CD4-positive, alpha-beta memory T cell (primary cell): Measurements from ENCODE around the gene AKAP14. TPM values are rescaled to one million over a fixed set of nuclear protein-coding genes. Genes with fewer than 3 reads are reported as not detected.
"Not testable (repeated sequence)": the region's sequence is repeated elsewhere in the genome, so short reads cannot be mapped to it uniquely, and the experiment has no call there.

ENCODE experiments used
- CTCF ChIA-PET: fragments of 350-600 bp; sonication (Branson Sonifier 250); formaldehyde crosslinking; loops from one replicate; lab custom pipeline; 2021; ENCODE audit warnings: inconsistent platforms; ENCODE audit not compliant: partially characterized antibody; lab: Charles Lee
- POLR2A ChIA-PET: fragments of 350-600 bp; sonication (Branson Sonifier 250); formaldehyde crosslinking; loops from one replicate; lab custom pipeline; 2021; ENCODE audit not compliant: partially characterized antibody; lab: Charles Lee
- DNase-seq, 5 donors: peaks; one replicate each; pipeline versions ENCODE4 v3.0.0 to v3.0.0-alpha.2; 2020 to 2022; ENCODE audit warnings: mixed read lengths in 1 of 5
- H3K27ac ChIP-seq: one replicate; pipeline ENCODE4 v1.7.0; 2013; ENCODE audit warnings: low read depth, low read length
- H3K27me3 ChIP-seq: 2 replicates; pipeline ENCODE4 v1.7.0; 2013; ENCODE audit warnings: mild to moderate bottlenecking, low read length, moderate library complexity; ENCODE audit not compliant: insufficient read depth
- H3K36me3 ChIP-seq: 2 replicates; pipeline ENCODE4 v1.7.0; 2013; ENCODE audit warnings: mild to moderate bottlenecking, low read length, moderate library complexity; ENCODE audit not compliant: insufficient read depth
- H3K4me1 ChIP-seq: 2 replicates; pipeline ENCODE4 v1.7.0; 2013; ENCODE audit warnings: mild to moderate bottlenecking, low read length, moderate library complexity; ENCODE audit not compliant: insufficient read depth
- H3K4me3 ChIP-seq, 2 donors: one replicate each; pipeline ENCODE4 v1.7.0; 2013; ENCODE audit warnings: low read length in 2 of 2, mild to moderate bottlenecking in 1 of 2
- H3K9me3 ChIP-seq, 2 donors: one replicate each; pipeline ENCODE4 v1.7.0; 2013; ENCODE audit warnings: low read length in 2 of 2, control low read depth in 1 of 2; ENCODE audit not compliant: control insufficient read depth in 1 of 2
- H3K27ac Mint-ChIP-seq, 7 donors: one replicate each; pipeline ENCODE4 v1.8.0; 2020 to 2021; ENCODE audit warnings: mixed read lengths in 7 of 7, mild to moderate bottlenecking in 6 of 7, inconsistent platforms in 3 of 7, moderate library complexity in 3 of 7
- H3K27me3 Mint-ChIP-seq, 2 donors: one replicate each; pipeline ENCODE4 v1.8.0; 2020 to 2021; ENCODE audit warnings: mixed read lengths in 2 of 2
- H3K36me3 Mint-ChIP-seq, 2 donors: one replicate each; pipeline ENCODE4 v1.8.0; 2020 to 2021; ENCODE audit warnings: mixed read lengths in 2 of 2, inconsistent platforms in 1 of 2, mild to moderate bottlenecking in 1 of 2
- H3K4me1 Mint-ChIP-seq, 4 donors: one replicate each; pipeline ENCODE4 v1.8.0; 2020 to 2021; ENCODE audit warnings: mixed read lengths in 4 of 4, mild to moderate bottlenecking in 1 of 4
- H3K4me3 Mint-ChIP-seq, 8 donors: one replicate each; pipeline ENCODE4 v1.8.0; 2020 to 2021; ENCODE audit warnings: mixed read lengths in 8 of 8, mild to moderate bottlenecking in 7 of 8, moderate library complexity in 6 of 8, inconsistent platforms in 3 of 8
- H3K9me3 Mint-ChIP-seq, 8 donors: one replicate each; pipeline ENCODE4 v1.8.0; 2020 to 2021; ENCODE audit warnings: mixed read lengths in 8 of 8, mild to moderate bottlenecking in 5 of 8, inconsistent platforms in 3 of 8, moderate library complexity in 1 of 8
- intact Hi-C: fragments of 100-400 bp; cut with micrococcal nuclease; formaldehyde crosslinking; loops from one replicate; pipeline ENCODE4 v1.15.1; 2023
- polyA plus RNA-seq, 2 donors: library from polyadenylated mRNA; unstranded; fragments of 300-500 nt; fragmentation: Illumina TruSeq; gene quantifications; one replicate each; pipeline ENCODE4 v1.2.3, GENCODE V29; 2021
- total RNA-seq, 2 experiments: library from RNA; stranded (reverse); gene quantifications; one replicate each; pipeline ENCODE4 v1.2.3, GENCODE V29; 2021

AKAP14 gene
- total and polyA plus RNA-seq, 4 experiments from 2014 or later, result not detected

GRCh38 chrX:119919835-119920585, 24.3 kb downstream of the AKAP14 start:
- Histone ChIP-seq H3K36me3 (no peaks in the 10 kb centered on the region), H3K9me3 (no peaks in the 10 kb centered on the region), H3K4me1 (no peaks in the 10 kb centered on the region), H3K27ac (no peak overlapping the region), H3K27me3 (no peaks in the 10 kb centered on the region), H3K4me3 (no peak overlapping the region)
- Mint-ChIP-seq H3K27me3 (no peaks in the 10 kb centered on the region), H3K4me1 (no peaks in the 10 kb centered on the region), H3K9me3 (no peaks in the 10 kb centered on the region), H3K36me3 (peaks cover 5 to 7% of the 10 kb centered on the region in 2 donors), H3K4me3 (no peak overlapping the region), H3K27ac (no peak overlapping the region)
- ChIA-PET CTCF (interaction anchor here (1.3 kb wide), 1 partner anchor 32 kb away, joined by 4 read pairs; no protein-coding TSS in a partner anchor), POLR2A (interaction anchor here (1.0 kb wide), 2 partner anchors 10 to 22 kb away, joined by 3 read pairs; no protein-coding TSS in a partner anchor)
- intact Hi-C loops, result no loop called here
- no peak for DNase-seq

DNA sequence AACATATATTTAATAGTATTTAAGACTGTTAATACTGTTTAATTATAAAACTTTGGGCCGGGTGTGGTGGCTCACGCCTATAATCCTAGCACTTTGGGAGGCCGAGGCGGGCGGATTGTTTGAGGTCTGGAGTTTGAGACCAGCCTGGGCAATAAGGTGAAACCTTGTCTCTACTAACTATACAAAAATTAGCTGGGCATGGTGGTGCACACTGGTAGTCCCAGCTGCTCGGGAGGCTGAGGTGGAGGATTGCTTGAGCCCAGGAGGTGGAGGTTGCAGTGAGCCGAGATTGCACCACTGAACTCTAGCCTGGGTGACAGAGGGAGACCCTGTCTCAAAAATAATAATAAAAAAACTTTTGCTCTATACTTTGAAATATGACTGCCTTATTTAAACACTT, 26.7 kb downstream of the AKAP14 start:
- H3K4me1 Mint-ChIP-seq, H3K4me3 ChIP-seq, H3K27ac Mint-ChIP-seq, H3K4me3 Mint-ChIP-seq, H3K4me1 ChIP-seq, POLR2A ChIA-PET, H3K36me3 ChIP-seq, H3K9me3 Mint-ChIP-seq, H3K27ac ChIP-seq, DNase-seq, CTCF ChIA-PET, H3K27me3 ChIP-seq, H3K27me3 Mint-ChIP-seq, intact Hi-C loops, H3K9me3 ChIP-seq: not testable (repeated sequence)
- H3K36me3 Mint-ChIP-seq, result peaks cover 9 to 12% of the 10 kb centered on the region in 2 donors

GRCh38 chrX:119935215-119935874, 39.7 kb downstream of the AKAP14 start:
- intact Hi-C loops, result no loop called here
- Mint-ChIP-seq H3K27ac (peak overlapping the region in 1 of 7 donors; percentile 5), H3K36me3 (peaks cover 17 to 37% of the 10 kb centered on the region in 2 donors), H3K9me3 (no peaks in the 10 kb centered on the region), H3K4me1 (peaks cover 0 to 1% (median 0%) of the 10 kb centered on the region in 4 donors), H3K4me3 (no peak overlapping the region), H3K27me3 (no peaks in the 10 kb centered on the region)
- Histone ChIP-seq H3K9me3 (no peaks in the 10 kb centered on the region), H3K4me1 (no peaks in the 10 kb centered on the region), H3K36me3 (peaks cover 15% of the 10 kb centered on the region), H3K27ac (no peak overlapping the region), H3K4me3 (no peak overlapping the region), H3K27me3 (no peaks in the 10 kb centered on the region)
- CTCF ChIA-PET, result no interaction called here
- POLR2A ChIA-PET, result no interaction called here
- no peak for DNase-seq

GRCh38 chrX:119941336-119941735, 45.6 kb downstream of the AKAP14 start:
- Mint-ChIP-seq H3K4me1 (peaks cover 10 to 29% (median 21%) of the 10 kb centered on the region in 4 donors), H3K4me3 (peak overlapping the region in 6 of 8 donors; percentile 4 to 93 (median 79)), H3K27ac (peak overlapping the region in 3 of 7 donors; percentile 7 to 89 (median 75)), H3K36me3 (peaks cover 0 to 12% of the 10 kb centered on the region in 2 donors), H3K27me3 (no peaks in the 10 kb centered on the region), H3K9me3 (no peaks in the 10 kb centered on the region)
- no peaks in the 10 kb centered on the region for H3K9me3 ChIP-seq
- peaks cover 20% of the 10 kb centered on the region for H3K4me1 ChIP-seq
- no peak for DNase-seq
- H3K36me3 ChIP-seq, result no peaks in the 10 kb centered on the region
- no peak overlapping the region for H3K4me3 ChIP-seq
- POLR2A ChIA-PET, result no interaction called here
- H3K27me3 ChIP-seq, result no peaks in the 10 kb centered on the region
- intact Hi-C loops, result loop anchor here (5.0 kb wide), 1 partner anchor 69 kb away; the partner anchor contains the start of genes NDUFA1 and RNF113A
- no peak overlapping the region for H3K27ac ChIP-seq
- CTCF ChIA-PET, result interaction anchor here (0.6 kb wide), 1 partner anchor 521 kb away, joined by 3 read pairs; no protein-coding TSS in a partner anchor

GRCh38 chrX:119942173-119942819, 46.6 kb downstream of the AKAP14 start:
- POLR2A ChIA-PET, result interaction anchor here (1.4 to 2.5 kb wide), 4 partner anchors 10 to 151 kb away, joined by 3 to 10 read pairs (median 5); partner anchors contain the start of genes NDUFA1, RNF113A and RPL39
- H3K4me1 ChIP-seq, result peaks cover 20% of the 10 kb centered on the region

DNA sequence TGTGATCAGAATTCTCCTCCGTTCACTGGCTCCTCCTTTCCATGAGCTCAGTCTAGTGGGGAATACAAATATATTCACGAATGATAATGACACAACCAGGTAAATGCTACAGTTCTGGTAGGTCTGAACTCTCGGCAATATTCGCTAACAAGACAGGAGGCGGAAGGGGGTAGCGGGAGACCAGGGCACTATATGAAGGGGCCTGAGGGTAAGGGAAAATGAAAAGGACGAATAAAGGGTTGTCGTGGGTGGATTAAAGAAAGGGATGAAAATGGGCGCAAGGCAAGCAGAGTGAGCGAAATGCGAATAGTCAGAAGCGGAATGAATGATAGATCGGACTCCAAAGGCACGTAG, 47.1 kb downstream of the AKAP14 start:
- Histone ChIP-seq H3K9me3 (no peaks in the 10 kb centered on the region), H3K36me3 (no peaks in the 10 kb centered on the region), H3K27ac (peak overlapping the region; percentile 93), H3K4me1 (peaks cover 20% of the 10 kb centered on the region), H3K27me3 (no peaks in the 10 kb centered on the region), H3K4me3 (peak overlapping the region; percentile 57 to 73)
- H3K9me3 Mint-ChIP-seq, result no peaks in the 10 kb centered on the region
- H3K27ac Mint-ChIP-seq, result peak overlapping the region; percentile 88 to 98 (median 91)
- no peaks in the 10 kb centered on the region for H3K27me3 Mint-ChIP-seq
- ChIA-PET CTCF (interaction anchor here (1.5 kb wide), 1 partner anchor 11 kb away, joined by 3 read pairs; no protein-coding TSS in a partner anchor), POLR2A (interaction anchor here (0.7 to 2.5 kb wide), 6 partner anchors 11 to 543 kb away, joined by 3 to 10 read pairs (median 4); partner anchors contain the start of genes NDUFA1, RNF113A and RPL39)
- peaks cover 0 to 7% of the 10 kb centered on the region in 2 donors for H3K36me3 Mint-ChIP-seq
- DNase-seq, result no peak
- H3K4me3 Mint-ChIP-seq, result peak overlapping the region; percentile 89 to 97 (median 92)
- peaks cover 10 to 29% (median 20%) of the 10 kb centered on the region in 4 donors for H3K4me1 Mint-ChIP-seq
- intact Hi-C loops, result loop anchor here (1.0 to 5.0 kb wide), 2 partner anchors 71 to 152 kb away; partner anchors contain the start of genes NDUFA1, RNF113A and RPL39

More at GRCh38 chrX:119942173-119942819, 46.6 kb downstream of the AKAP14 start:
- peak overlapping the region; percentile 57 to 73 for H3K4me3 ChIP-seq
- H3K27ac ChIP-seq, result peak overlapping the region; percentile 93
- no peaks in the 10 kb centered on the region for H3K27me3 ChIP-seq
- H3K4me3 Mint-ChIP-seq, result peak overlapping the region; percentile 89 to 97 (median 92)
- H3K27me3 Mint-ChIP-seq, result no peaks in the 10 kb centered on the region
- H3K9me3 Mint-ChIP-seq, result no peaks in the 10 kb centered on the region
- DNase-seq, result no peak
- no peaks in the 10 kb centered on the region for H3K9me3 ChIP-seq
- intact Hi-C loops, result loop anchor here (5.0 kb wide), 1 partner anchor 70 kb away; the partner anchor contains the start of genes NDUFA1 and RNF113A
- peaks cover 0 to 9% of the 10 kb centered on the region in 2 donors for H3K36me3 Mint-ChIP-seq
- H3K4me1 Mint-ChIP-seq, result peaks cover 10 to 29% (median 21%) of the 10 kb centered on the region in 4 donors
- H3K27ac Mint-ChIP-seq, result peak overlapping the region; percentile 88 to 98 (median 91)
- no peaks in the 10 kb centered on the region for H3K36me3 ChIP-seq
- CTCF ChIA-PET, result interaction anchor here (1.5 kb wide), 1 partner anchor 11 kb away, joined by 3 read pairs; no protein-coding TSS in a partner anchor
